ENCODE measurements around the gene EMILIN2. TPM values are rescaled to one million over a fixed set of nuclear protein-coding genes. Genes with fewer than 3 reads are reported as not detected.

Gene EMILIN2
- total RNA-seq, 1 donor from 2014 or later, result 6.8 TPM

DNA sequence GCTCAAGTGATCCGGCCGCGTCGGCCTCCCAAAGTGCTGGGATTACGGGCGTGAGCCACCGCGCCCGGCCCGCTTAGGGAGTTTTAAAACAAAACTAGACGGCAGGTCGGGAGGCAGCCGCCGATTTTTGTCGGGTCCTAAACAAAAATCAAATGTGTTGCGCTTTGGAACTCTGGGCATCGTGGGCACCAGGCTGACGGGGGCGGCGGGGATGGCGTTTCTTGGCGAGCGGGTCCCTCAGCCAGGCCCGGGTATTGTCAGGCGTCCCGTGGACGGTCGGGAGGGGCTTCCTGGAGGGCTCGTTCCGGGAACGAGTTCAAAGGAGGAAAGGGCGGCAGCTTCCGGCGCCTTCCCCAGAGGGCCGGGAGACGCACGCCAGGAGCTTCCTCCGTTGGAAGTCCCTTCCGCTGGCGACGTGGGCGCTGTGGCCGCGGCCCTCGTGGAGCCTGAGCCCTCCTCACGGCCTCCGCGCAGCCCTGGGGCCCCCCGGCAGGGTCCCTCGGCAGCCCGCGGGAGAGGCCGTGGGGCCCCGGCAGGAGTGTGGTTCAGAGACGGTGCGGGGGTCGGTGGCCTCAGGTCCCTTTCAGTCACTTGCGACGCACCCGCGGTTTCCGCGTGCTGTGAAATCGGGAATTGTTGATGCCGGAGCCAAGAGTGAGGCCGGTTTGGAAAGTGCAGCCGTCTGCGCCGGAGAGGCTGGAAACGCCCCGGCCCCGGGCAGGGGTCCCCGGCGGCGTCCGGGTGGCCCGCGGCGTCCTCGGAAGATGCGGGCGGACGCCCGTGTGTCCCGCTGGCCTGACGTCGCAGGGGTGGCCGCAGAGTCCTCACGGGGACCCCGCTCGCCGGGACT, 59.3 kb downstream of the EMILIN2 start:
- H3K27ac Mint-ChIP-seq (ENCODE audit: unreplicated experiment), result peak overlapping the region; percentile 57
- DNase-seq (ENCODE audit: low spot score), result peak; percentile 64
- TF ChIP-seq, protein P1, sequence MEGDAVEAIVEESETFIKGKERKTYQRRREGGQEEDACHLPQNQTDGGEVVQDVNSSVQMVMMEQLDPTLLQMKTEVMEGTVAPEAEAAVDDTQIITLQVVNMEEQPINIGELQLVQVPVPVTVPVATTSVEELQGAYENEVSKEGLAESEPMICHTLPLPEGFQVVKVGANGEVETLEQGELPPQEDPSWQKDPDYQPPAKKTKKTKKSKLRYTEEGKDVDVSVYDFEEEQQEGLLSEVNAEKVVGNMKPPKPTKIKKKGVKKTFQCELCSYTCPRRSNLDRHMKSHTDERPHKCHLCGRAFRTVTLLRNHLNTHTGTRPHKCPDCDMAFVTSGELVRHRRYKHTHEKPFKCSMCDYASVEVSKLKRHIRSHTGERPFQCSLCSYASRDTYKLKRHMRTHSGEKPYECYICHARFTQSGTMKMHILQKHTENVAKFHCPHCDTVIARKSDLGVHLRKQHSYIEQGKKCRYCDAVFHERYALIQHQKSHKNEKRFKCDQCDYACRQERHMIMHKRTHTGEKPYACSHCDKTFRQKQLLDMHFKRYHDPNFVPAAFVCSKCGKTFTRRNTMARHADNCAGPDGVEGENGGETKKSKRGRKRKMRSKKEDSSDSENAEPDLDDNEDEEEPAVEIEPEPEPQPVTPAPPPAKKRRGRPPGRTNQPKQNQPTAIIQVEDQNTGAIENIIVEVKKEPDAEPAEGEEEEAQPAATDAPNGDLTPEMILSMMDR (IDR thresholded peaks at IDR 0.05; ENCODE audit: unreplicated experiment), result no peak

DNA sequence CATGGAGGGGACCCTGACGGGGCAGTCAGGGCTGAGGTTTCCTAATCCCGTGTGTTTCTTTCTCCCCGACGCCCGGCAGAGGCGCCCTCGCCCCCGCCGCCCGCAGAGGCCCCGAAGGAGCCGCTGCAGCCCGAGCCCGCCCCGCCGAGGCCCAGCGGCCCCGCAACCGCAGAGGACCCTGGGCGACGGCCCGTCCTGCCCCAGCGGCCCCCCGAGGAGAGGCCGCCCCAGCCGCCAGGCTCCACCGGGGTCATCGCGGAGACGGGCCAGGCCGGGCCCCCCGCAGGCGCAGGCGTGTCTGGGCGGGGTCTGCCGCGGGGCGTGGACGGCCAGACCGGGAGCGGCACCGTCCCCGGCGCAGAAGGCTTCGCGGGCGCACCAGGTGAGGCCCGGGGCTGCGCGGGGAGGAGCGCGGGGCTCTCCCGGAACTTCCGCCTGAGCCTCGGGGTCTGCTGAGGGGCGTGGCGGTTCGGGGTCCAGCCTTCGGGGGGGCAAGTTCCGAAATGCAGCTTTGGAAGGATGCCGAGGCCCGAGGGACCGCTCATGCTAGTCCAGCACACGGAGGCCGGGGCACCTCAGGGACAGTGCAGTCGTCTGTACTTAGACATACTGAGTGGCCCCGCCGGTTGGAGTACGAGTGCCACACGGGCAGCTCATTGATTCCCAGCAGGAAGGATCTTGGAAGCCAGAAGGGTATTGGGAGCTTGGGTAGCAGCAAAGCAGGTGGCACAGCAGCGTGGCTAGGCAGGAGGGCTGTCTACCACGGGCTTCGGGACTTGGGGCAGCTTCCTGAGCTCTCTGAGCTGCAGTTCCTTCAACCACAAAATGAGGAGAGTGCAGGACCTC, 60.1 kb downstream of the EMILIN2 start:
- DNase-seq (ENCODE audit: low spot score), result peak; percentile 49
- TF ChIP-seq, protein P1 (IDR thresholded peaks at IDR 0.05; ENCODE audit: unreplicated experiment), result no peak
- H3K27ac Mint-ChIP-seq (ENCODE audit: unreplicated experiment), result no peak overlapping the region

More for the DNA sequence above, 59.3 kb downstream of the EMILIN2 start:
- Mint-ChIP-seq H3K4me3 (ENCODE audit: unreplicated experiment) (peak overlapping the region; percentile 82), H3K27me3 (ENCODE audit: unreplicated experiment) (peaks cover 29% of the 10 kb centered on the region), H3K4me1 (ENCODE audit: unreplicated experiment) (peaks cover 4% of the 10 kb centered on the region), H3K36me3 (ENCODE audit: low read depth, unreplicated experiment) (peaks cover 11% of the 10 kb centered on the region), H3K9me3 (ENCODE audit: unreplicated experiment) (no peaks in the 10 kb centered on the region)

DNA sequence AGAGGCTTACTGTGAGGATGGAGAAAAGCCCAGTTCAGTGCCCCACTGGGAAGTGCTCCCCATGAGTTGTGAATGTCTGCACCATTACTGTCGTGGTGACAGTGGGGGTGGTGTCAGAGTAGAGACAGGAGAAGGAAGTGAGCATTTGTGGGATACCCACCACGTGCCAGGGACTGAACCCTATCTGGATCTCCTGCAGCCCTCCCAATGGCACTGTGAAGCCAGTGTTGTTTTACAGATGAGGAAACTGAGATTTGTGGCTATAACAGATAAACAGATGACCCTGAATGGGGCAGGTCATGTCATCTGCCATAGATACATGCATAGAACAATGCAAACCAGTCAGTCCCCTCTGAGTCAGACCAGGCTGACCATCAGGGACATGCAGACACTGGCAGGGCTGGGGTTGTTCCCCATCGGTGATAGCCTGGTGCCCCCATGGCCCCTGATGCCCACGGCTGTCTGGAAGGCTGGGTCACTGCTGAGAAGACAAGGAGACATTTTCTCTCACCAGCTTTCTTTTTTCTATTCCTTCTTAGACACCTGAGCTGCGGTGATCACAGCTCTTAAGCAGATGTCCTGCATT, 60.8 kb downstream of the EMILIN2 start:
- TF ChIP-seq, protein P1 (IDR thresholded peaks at IDR 0.05; ENCODE audit: unreplicated experiment), result no peak
- DNase-seq (ENCODE audit: low spot score), result no peak
- Mint-ChIP-seq H3K9me3 (ENCODE audit: unreplicated experiment) (no peaks in the 10 kb centered on the region), H3K4me3 (ENCODE audit: unreplicated experiment) (peak overlapping the region; percentile 81), H3K27me3 (ENCODE audit: unreplicated experiment) (peaks cover 31% of the 10 kb centered on the region), H3K4me1 (ENCODE audit: unreplicated experiment) (peaks cover 4% of the 10 kb centered on the region), H3K27ac (ENCODE audit: unreplicated experiment) (no peak overlapping the region), H3K36me3 (ENCODE audit: low read depth, unreplicated experiment) (peaks cover 13% of the 10 kb centered on the region)

More for the DNA sequence above, 60.1 kb downstream of the EMILIN2 start:
- Mint-ChIP-seq H3K4me3 (ENCODE audit: unreplicated experiment) (peak overlapping the region; percentile 81), H3K9me3 (ENCODE audit: unreplicated experiment) (no peaks in the 10 kb centered on the region), H3K4me1 (ENCODE audit: unreplicated experiment) (peaks cover 4% of the 10 kb centered on the region), H3K36me3 (ENCODE audit: low read depth, unreplicated experiment) (peaks cover 13% of the 10 kb centered on the region), H3K27me3 (ENCODE audit: unreplicated experiment) (peaks cover 31% of the 10 kb centered on the region)

DNA sequence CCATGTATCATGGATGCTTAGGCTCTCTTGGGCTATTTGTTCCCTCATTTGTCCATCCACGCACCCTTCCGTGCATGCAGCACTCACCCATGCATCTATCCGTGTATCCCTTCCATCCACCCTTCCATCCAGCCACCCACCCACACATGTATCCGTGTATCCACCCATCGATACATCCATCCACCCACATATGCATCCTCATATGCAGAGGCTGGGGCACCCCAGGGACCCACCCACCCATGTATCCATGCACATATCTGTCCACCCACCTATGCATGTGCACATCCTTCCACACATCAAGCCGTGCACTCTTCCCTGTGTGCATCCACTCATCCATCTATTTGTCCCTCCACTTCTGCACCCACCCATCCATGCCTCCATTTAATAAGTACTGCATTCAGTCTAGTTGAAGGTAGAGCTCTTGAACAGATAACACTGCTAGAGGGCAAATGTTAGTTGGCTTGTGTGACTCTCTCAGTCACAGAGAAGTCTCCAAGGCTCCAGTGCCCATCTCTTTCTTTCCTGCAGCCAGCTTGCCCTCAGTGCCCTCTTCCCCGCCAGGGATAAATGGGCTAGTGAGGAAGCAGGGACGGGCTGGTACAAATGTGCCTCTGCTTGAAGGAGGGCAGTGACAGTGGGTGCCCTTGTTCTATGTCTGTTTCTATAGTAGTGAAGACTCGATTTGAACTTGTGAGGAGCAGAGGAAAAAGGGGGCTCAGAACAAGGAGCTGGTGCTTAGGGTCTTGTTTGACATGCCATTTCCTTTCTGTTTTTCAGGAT, 61.5 kb downstream of the EMILIN2 start:
- Mint-ChIP-seq H3K27ac (ENCODE audit: unreplicated experiment) (peak overlapping the region; percentile 15), H3K9me3 (ENCODE audit: unreplicated experiment) (no peaks in the 10 kb centered on the region)

More for the DNA sequence above, 61.5 kb downstream of the EMILIN2 start:
- Mint-ChIP-seq H3K36me3 (ENCODE audit: low read depth, unreplicated experiment) (peaks cover 16% of the 10 kb centered on the region), H3K4me3 (ENCODE audit: unreplicated experiment) (peak overlapping the region; percentile 33), H3K27me3 (ENCODE audit: unreplicated experiment) (peaks cover 31% of the 10 kb centered on the region), H3K4me1 (ENCODE audit: unreplicated experiment) (peaks cover 4% of the 10 kb centered on the region)
- TF ChIP-seq, protein P1 (IDR thresholded peaks at IDR 0.05; ENCODE audit: unreplicated experiment), result no peak
- no peak for DNase-seq (ENCODE audit: low spot score)
